ENCODE measurements around the gene HES2.

The HES2 gene, protein sequence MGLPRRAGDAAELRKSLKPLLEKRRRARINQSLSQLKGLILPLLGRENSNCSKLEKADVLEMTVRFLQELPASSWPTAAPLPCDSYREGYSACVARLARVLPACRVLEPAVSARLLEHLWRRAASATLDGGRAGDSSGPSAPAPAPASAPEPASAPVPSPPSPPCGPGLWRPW

DNA sequence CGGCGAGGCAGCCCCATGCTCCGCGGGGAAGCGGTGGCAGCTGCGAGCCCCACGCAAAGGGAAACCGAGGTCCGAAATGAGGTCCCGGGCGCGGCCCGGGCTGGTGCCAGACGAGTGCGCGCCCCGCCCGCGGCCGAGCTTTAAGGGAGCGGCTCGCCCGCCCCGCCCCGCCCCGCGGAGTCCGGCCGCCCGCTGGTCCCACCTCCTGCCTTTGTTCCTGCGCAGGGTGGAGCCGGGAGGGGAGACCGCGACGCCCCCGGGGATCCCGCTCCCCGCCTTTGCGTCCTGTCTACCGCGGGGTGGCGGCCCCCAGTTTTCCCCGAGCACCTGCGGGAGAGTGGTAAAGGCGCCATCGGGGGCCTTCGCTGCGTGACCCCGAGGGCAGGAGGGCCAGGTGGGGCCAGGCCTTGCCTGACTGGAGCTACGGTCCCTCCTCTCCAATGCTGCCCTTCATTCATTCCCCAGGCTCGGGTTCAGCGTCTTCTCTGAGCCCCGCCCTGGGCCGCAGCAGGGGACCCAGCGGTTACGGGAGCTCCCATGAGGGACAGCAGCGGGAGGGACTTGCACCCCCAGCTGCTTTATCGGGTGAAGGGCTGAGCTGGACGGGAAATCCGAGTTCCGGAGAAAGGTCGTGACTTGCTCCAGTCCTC is at the start of gene HES2:
TSS of gene HES2 (minus strand) at position 116 of the 650 bp plus-strand sequence. CDS start at position 17, 99 bp downstream.
- DNase-seq (ENCODE audit: extremely low read depth, insufficient read length), result no peak
- H3K27me3 ChIP-seq (replicated peaks; ENCODE audit: control insufficient read depth, insufficient read depth, low read length), result peaks cover 6% of the 10 kb centered on the region
- TF ChIP-seq CTCF (IDR thresholded peaks at IDR 0.05; ENCODE audit: insufficient read depth, low read length, poor library complexity, severe bottlenecking), result no peak
- no peaks in the 10 kb centered on the region for H3K36me3 ChIP-seq (ENCODE audit: control insufficient read depth, insufficient read depth, low read length)
- peak within 1 kb of the TSS; percentile 53 for H3K4me3 ChIP-seq (replicated peaks; ENCODE audit: low read depth, low read length)

DNA sequence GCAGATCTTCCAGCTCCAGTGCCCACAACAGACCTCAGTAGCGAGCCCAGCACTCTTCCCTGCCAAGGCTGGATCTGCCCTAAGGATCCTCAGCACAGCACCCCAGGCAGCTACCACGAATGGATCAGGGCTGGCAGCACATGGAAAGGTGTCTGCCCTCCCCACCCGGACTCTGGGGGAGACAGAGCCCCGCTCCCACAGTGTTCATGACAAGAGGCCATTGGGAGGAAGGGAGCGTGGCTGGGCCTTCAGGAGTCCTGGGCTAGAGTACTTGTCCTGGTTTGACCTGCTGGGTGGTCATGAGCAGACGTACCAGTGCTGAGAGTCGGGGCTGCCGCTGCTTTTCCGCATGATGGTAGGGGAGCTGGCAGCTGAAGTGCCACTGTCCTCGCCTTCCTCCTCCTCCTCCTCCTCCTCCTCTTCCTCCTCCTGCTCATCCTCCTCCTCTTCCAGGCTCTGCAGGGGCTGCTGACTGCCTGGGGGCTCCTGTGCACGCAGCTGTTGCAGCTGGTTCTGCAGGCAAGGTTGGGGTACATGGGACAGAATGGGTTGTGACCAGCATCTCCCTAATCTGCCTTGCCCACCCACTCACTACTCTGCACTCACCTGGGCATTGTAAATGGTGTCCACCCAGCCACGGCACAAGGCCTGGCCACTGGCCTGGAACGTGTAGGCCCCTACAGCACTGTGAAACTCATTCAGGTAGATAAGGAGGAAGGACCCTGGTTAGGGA is 49.2 kb upstream of the HES2 start:
- Histone ChIP-seq H3K27me3 (replicated peaks; ENCODE audit: control insufficient read depth, insufficient read depth, low read length) (no peaks in the 10 kb centered on the region; the same call in 1 of the 2 replicates), H3K4me3 (replicated peaks; ENCODE audit: low read depth, low read length) (no peak overlapping the region), H3K36me3 (ENCODE audit: control insufficient read depth, insufficient read depth, low read length) (no peaks in the 10 kb centered on the region)
- TF ChIP-seq CTCF (IDR thresholded peaks at IDR 0.05; ENCODE audit: insufficient read depth, low read length, poor library complexity, severe bottlenecking), result no peak
- DNase-seq (ENCODE audit: extremely low read depth, insufficient read length), result no peak

DNA sequence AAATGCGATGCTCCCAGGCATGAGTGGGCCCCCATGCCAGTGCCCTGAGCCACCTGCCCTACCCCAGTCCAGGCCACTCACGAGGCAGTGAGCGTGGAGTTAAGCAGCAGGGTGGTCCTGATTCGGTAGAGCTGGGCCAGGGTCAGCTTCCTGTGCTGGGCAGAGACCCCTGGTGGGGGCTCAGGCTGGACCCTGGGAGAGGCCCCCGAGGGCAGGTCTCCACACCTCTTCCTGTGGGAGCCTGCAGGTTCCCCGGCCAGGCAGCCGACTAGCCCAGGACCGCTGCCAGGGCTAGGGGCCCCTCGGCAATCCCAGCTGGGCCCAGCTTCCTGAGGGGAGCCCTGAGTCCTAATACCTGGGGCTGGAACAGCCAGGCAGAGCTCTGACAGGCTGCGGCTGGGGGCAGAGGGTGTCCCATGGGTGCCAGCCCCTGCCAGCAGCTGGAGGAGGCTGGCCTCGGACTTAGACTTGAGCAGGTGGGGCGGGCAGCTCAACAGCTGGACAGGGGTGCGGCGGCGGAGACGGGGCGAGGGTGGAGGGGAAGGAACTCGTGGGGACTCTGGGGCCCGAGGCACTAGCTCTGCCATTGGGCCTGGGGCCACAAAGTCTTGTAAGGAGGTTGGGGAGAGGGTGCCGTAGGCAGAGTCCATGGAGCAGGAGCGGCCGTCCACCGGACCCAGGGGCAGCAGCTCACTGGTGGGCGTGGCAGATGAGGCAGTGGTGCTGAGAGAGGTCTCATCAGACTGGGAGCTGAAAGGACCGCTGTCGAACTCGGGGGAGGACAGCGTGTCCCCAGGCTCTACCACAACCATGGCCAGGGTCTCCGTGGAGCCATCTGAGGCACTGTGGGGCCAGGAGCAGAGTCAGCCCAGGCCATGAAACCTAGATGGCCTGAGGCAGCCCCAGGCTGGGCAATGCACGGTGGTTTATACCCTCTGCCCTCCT is 48.3 kb upstream of the HES2 start:
- Histone ChIP-seq H3K36me3 (ENCODE audit: control insufficient read depth, insufficient read depth, low read length) (no peaks in the 10 kb centered on the region), H3K4me3 (replicated peaks; ENCODE audit: low read depth, low read length) (no peak overlapping the region), H3K27me3 (replicated peaks; ENCODE audit: control insufficient read depth, insufficient read depth, low read length) (no peaks in the 10 kb centered on the region; the same call in 1 of the 2 replicates)
- TF ChIP-seq CTCF (IDR thresholded peaks at IDR 0.05; ENCODE audit: insufficient read depth, low read length, poor library complexity, severe bottlenecking), result no peak
- no peak for DNase-seq (ENCODE audit: extremely low read depth, insufficient read length)

- H3K4me3 ChIP-seq (replicated peaks; ENCODE audit: low read depth, low read length), result no peak overlapping the region
These were observed 47.5 kb upstream of the HES2 start for GRCh38 chr1:6467224-6467623.

More at GRCh38 chr1:6467224-6467623, 47.5 kb upstream of the HES2 start:
- no peak for TF ChIP-seq CTCF (IDR thresholded peaks at IDR 0.05; ENCODE audit: insufficient read depth, low read length, poor library complexity, severe bottlenecking)
- H3K27me3 ChIP-seq (replicated peaks; ENCODE audit: control insufficient read depth, insufficient read depth, low read length), result no peaks in the 10 kb centered on the region; the same call in 1 of the 2 replicates
- no peaks in the 10 kb centered on the region for H3K36me3 ChIP-seq (ENCODE audit: control insufficient read depth, insufficient read depth, low read length)
- DNase-seq (ENCODE audit: extremely low read depth, insufficient read length), result no peak

All from GM06990 (cell line).